Endothelial cell (in vitro differentiated cells): ENCODE measurements around the gene CAPZB. TPM values are rescaled to one million over a fixed set of nuclear protein-coding genes. Genes with fewer than 3 reads are reported as not detected.

Source experiments
- DNase-seq: peaks from one replicate; pipeline ENCODE4 v3.0.0; 2021; ENCODE audit warnings: low spot score
- H3K27ac Mint-ChIP-seq: one replicate; pipeline ENCODE4 v1.8.0; 2021; ENCODE audit warnings: mixed read lengths, inconsistent platforms; ENCODE audit not compliant: unreplicated experiment
- H3K27me3 Mint-ChIP-seq: one replicate; pipeline ENCODE4 v1.8.0; 2021; ENCODE audit warnings: mild to moderate bottlenecking, moderate library complexity, mixed read lengths, inconsistent platforms; ENCODE audit not compliant: unreplicated experiment
- H3K36me3 Mint-ChIP-seq: one replicate; pipeline ENCODE4 v1.8.0; 2021; ENCODE audit warnings: mild to moderate bottlenecking, low read depth, mixed read lengths, inconsistent platforms; ENCODE audit not compliant: unreplicated experiment
- H3K4me1 Mint-ChIP-seq: one replicate; pipeline ENCODE4 v1.8.0; 2021; ENCODE audit warnings: mild to moderate bottlenecking, mixed read lengths, inconsistent platforms; ENCODE audit not compliant: unreplicated experiment
- H3K4me3 Mint-ChIP-seq: one replicate; pipeline ENCODE4 v1.8.0; 2021; ENCODE audit warnings: mild to moderate bottlenecking, mixed read lengths, inconsistent platforms; ENCODE audit not compliant: unreplicated experiment
- H3K9me3 Mint-ChIP-seq: one replicate; pipeline ENCODE4 v1.8.0; 2021; ENCODE audit warnings: mixed read lengths, inconsistent platforms; ENCODE audit not compliant: unreplicated experiment
- total RNA-seq: library from RNA; stranded (reverse); fragmentation: NEBNext Ultra II Directional; extraction: Animal tissue kit (Norgen Biotek cat#: 25700); gene quantifications from one replicate; pipeline ENCODE4 v1.2.1, GENCODE V29; 2021; ENCODE audit not compliant: unreplicated experiment
- TF ChIP-seq, protein P1 (sequence below): fragments of 200-600 bp; sonication (generic); IDR thresholded peaks from one replicate; pipeline ENCODE4 v1.5.0; 2021; ENCODE audit warnings: antibody characterized with exemption; ENCODE audit not compliant: unreplicated experiment

Gene CAPZB
- total RNA-seq, 1 donor from 2014 or later: 414 TPM

GRCh38 chr1:19477284-19478249, 7.8 kb downstream of the CAPZB start:
- TF ChIP-seq, protein P1, sequence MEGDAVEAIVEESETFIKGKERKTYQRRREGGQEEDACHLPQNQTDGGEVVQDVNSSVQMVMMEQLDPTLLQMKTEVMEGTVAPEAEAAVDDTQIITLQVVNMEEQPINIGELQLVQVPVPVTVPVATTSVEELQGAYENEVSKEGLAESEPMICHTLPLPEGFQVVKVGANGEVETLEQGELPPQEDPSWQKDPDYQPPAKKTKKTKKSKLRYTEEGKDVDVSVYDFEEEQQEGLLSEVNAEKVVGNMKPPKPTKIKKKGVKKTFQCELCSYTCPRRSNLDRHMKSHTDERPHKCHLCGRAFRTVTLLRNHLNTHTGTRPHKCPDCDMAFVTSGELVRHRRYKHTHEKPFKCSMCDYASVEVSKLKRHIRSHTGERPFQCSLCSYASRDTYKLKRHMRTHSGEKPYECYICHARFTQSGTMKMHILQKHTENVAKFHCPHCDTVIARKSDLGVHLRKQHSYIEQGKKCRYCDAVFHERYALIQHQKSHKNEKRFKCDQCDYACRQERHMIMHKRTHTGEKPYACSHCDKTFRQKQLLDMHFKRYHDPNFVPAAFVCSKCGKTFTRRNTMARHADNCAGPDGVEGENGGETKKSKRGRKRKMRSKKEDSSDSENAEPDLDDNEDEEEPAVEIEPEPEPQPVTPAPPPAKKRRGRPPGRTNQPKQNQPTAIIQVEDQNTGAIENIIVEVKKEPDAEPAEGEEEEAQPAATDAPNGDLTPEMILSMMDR: no peak
- peak overlapping the region; percentile 82 for H3K27ac Mint-ChIP-seq
- peaks cover 4% of the 10 kb centered on the region for H3K27me3 Mint-ChIP-seq
- peaks cover 79% of the 10 kb centered on the region for H3K4me1 Mint-ChIP-seq
- H3K9me3 Mint-ChIP-seq: no peaks in the 10 kb centered on the region
- H3K4me3 Mint-ChIP-seq: no peak overlapping the region
- peaks cover 11% of the 10 kb centered on the region for H3K36me3 Mint-ChIP-seq
- no peak for DNase-seq

GRCh38 chr1:19476450-19477190, 8.7 kb downstream of the CAPZB start:
- no peak overlapping the region for H3K4me3 Mint-ChIP-seq
- no peaks in the 10 kb centered on the region for H3K9me3 Mint-ChIP-seq
- TF ChIP-seq, protein P1: no peak
- peak; percentile 38 for DNase-seq
- H3K36me3 Mint-ChIP-seq: peaks cover 11% of the 10 kb centered on the region
- peak overlapping the region; percentile 82 for H3K27ac Mint-ChIP-seq
- peaks cover 4% of the 10 kb centered on the region for H3K27me3 Mint-ChIP-seq
- H3K4me1 Mint-ChIP-seq: peaks cover 76% of the 10 kb centered on the region

DNA sequence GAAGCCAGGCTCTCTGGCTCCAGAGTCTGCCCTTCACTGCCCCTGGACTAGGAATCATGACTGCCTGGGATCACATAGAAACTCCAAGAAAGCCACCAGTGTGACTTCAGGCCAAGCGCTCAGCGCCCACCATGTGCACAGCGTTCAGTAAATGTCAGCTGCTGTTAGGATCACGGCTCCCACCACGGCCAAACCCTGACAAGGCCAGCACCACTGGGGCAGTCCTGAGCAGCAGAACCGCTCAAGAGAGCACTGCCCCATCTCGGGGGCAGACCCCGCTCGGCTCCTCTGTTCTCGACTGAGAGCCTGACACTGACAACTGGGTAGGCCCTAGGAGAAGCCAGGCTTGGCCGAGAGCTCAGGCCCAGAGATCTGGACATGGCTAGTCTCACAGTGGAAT, 10.0 kb downstream of the CAPZB start:
- peaks cover 11% of the 10 kb centered on the region for H3K36me3 Mint-ChIP-seq
- peaks cover 4% of the 10 kb centered on the region for H3K27me3 Mint-ChIP-seq
- no peak overlapping the region for H3K27ac Mint-ChIP-seq
- TF ChIP-seq, protein P1: no peak
- H3K4me1 Mint-ChIP-seq: peaks cover 73% of the 10 kb centered on the region
- no peak overlapping the region for H3K4me3 Mint-ChIP-seq
- no peak for DNase-seq
- no peaks in the 10 kb centered on the region for H3K9me3 Mint-ChIP-seq

GRCh38 chr1:19472174-19472573, 13.2 kb downstream of the CAPZB start:
- TF ChIP-seq, protein P1: no peak
- H3K27me3 Mint-ChIP-seq: peaks cover 5% of the 10 kb centered on the region
- no peak for DNase-seq
- H3K9me3 Mint-ChIP-seq: no peaks in the 10 kb centered on the region
- H3K36me3 Mint-ChIP-seq: peaks cover 7% of the 10 kb centered on the region
- peaks cover 68% of the 10 kb centered on the region for H3K4me1 Mint-ChIP-seq
- peak overlapping the region; percentile 72 for H3K27ac Mint-ChIP-seq
- H3K4me3 Mint-ChIP-seq: no peak overlapping the region

DNA sequence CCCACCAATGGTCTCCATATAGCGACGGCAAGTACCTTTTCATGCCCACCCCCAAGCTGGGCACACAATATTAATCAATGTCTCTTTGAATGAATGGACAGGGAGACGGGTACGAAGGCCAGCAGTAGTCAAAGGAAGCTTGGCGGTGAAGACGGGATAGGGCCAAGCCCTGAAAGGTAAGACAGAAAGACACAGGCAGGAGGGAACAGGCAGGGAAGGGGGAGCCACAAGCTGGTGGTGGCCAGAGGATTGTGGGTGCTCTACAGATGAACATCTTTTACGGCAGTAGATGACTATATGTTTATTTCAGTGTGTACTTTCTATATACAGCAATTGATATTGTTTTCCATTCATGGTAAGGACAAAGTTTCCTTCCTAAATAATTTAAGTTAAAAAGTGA, 16.3 kb downstream of the CAPZB start:
- peaks cover 4% of the 10 kb centered on the region for H3K27me3 Mint-ChIP-seq
- peaks cover 1% of the 10 kb centered on the region for H3K36me3 Mint-ChIP-seq
- H3K27ac Mint-ChIP-seq: no peak overlapping the region
- TF ChIP-seq, protein P1: no peak
- peaks cover 40% of the 10 kb centered on the region for H3K4me1 Mint-ChIP-seq
- no peak overlapping the region for H3K4me3 Mint-ChIP-seq
- no peak for DNase-seq
- no peaks in the 10 kb centered on the region for H3K9me3 Mint-ChIP-seq
